Thyroid gland (tissue), 4 donors: ENCODE data around the gene ZNF133.

Experiments
- CTCF ChIP-seq, 6 experiments: fragments of 200-600 bp in 3 of 6; fragments of 450-650 bp in 3 of 6; sonication (generic) in 3 of 6; IDR thresholded peaks; one replicate each; pipeline ENCODE4 v1.5.1; 2016 to 2019; ENCODE audit warnings: antibody characterized with exemption in 6 of 6, mild to moderate bottlenecking in 2 of 6, inconsistent platforms in 1 of 6, moderate library complexity in 1 of 6
- POLR2A ChIP-seq, 2 donors: fragments of 450-650 bp; IDR thresholded peaks; one replicate each; pipeline ENCODE4 v1.6.1; 2017; ENCODE audit warnings: antibody characterized with exemption in 2 of 2, mild to moderate bottlenecking in 2 of 2, moderate library complexity in 1 of 2

GRCh38 chr20:18362916-18363315 lies 74.6 kb downstream of the ZNF133 start:
- no peak for TF ChIP-seq CTCF (IDR thresholded peaks at IDR 0.05)
- no peak for TF ChIP-seq POLR2A (IDR thresholded peaks at IDR 0.05)
